GM19035 (cell line): Measurements from ENCODE around the gene ZMPSTE24.

Experiments used
- ATAC-seq: cut with Tn5 transposase; IDR thresholded peaks from one replicate; pipeline ENCODE4 v1.9.1; 2021; ENCODE audit not compliant: unreplicated experiment

The ZMPSTE24 gene

DNA sequence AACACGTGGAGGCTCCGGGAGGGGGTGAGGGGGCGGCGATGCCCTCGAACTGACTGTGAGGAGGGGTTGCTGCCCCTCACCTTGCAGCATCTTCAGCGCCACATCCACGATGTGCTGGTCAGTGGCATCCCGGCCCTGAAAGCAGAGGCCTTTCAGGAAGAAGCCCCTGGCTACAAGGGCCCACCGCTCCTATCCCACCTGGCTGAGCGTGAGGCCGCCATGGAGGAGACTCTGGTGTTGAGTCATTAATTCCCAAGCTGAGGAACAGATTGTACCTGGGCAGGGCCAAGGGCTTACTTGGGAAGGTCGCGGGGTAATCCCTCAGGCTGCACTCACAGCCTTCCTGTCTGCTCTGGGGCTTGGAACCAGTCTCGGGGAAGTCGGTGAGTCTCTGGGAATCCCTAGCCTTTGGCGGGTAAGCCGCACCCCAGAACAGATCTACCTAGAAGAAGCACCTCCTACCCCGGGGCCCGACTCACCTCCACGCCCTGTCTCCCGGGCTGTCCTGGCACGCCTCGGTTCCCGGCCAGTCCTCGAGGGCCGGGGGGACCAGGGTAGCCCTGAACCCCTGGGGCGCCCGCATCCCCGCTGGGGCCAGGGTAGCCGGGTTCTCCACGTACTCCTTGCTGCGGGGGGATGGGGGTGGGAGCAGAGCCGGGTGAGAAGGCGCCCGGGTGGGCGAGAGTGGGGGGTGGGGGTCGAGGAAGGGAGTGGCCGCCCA is 45.2 kb downstream of the ZMPSTE24 start:
- ATAC-seq, result no peak

DNA sequence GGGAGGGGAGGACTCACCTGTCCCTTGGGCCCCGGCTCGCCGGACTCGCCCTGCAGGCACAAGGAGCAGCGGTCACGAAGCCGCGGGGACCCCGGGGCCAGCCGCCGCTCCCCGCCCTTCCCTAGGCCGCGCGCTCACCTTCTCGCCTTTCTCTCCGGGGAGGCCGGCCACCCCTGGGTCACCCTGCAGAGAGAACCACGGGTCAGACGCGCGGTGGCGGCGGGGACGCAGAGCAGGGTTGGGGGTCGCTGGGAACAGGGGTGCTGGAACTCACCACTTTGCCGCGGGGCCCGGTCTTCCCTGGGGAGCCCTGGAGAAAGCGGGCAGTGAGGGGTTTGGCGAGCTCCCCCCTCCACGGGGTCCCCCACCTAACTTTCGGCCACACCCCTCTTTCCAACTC is 45.8 kb downstream of the ZMPSTE24 start:
- ATAC-seq, result no peak

DNA sequence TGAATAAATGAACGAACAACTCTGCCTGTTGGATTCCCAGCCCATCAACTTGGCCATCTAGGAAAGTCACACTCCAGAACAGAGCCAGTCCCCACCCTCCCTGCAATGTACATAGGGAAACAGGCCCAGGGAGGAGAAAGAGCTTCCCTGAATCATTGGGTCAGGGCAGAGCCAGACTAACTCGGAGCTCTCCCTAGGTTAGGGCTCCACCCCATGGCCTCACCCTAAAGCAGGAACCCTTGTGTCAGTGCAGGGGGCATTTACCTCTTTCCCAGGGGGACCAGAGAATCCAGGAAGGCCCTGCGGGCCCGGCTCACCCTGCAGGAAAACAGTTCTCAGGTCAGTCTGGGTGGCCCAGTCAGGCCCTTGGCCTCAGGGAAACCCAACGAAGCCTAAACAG is 47.4 kb downstream of the ZMPSTE24 start:
- ATAC-seq, result no peak

DNA sequence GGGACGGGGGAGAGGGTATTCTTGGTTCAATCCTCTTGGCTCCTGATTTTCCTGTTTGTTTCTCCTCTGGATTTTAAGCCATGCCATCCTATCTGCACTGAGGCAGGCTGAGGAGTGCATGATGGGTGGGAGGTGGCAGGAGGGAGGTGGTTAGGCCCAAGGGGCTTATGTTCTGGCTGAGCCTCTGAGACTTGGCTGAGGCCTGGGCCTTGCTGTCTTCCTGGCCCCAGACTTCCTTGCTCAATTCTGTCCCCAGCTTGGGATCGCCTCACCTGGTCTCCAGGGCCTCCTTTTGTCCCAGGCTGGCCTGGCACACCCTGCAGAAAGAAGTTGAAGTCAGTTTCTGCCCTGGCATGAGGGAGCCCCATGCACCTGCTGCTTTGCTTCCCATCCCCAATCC is 47.8 kb downstream of the ZMPSTE24 start:
- ATAC-seq, result no peak

DNA sequence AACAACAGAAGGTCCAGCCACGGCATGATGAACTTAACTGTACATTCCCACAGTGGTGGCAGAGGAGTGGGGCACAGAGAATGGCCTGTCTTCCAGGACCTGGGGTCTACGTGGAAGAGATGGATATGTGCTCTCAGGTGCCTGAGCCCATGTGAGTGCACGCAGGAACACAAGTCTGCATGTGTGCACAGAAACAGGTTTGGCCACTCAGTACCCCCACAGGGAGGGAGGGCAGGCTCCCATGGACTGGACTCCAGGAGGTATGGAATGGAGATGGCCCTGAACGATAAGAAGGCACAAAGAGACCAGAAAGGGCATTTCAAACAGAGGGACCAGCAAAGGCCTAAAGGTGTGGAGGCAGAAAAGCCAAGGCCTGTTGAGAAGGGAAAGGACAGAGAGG is 48.3 kb downstream of the ZMPSTE24 start:
- no peak for ATAC-seq

DNA sequence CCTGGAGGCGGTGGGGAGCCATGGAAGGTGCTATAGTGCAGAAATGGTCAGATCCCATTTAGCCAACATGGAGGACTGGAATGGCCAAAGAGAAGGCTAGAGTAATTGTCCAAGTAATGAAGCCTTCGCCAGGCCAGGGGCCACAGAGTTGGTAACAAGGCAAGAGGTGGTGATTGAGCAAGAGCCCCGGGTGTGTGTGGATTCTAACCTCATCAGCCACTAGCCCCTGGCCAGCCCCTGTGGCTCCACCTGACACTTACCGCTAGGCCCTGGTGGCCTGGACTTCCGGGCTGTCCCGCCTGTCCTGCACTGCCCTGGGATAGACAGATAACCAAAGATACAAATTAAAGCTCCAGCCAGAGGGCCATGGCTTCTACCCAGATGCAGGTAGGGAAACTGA is 49.1 kb downstream of the ZMPSTE24 start:
- no peak for ATAC-seq

DNA sequence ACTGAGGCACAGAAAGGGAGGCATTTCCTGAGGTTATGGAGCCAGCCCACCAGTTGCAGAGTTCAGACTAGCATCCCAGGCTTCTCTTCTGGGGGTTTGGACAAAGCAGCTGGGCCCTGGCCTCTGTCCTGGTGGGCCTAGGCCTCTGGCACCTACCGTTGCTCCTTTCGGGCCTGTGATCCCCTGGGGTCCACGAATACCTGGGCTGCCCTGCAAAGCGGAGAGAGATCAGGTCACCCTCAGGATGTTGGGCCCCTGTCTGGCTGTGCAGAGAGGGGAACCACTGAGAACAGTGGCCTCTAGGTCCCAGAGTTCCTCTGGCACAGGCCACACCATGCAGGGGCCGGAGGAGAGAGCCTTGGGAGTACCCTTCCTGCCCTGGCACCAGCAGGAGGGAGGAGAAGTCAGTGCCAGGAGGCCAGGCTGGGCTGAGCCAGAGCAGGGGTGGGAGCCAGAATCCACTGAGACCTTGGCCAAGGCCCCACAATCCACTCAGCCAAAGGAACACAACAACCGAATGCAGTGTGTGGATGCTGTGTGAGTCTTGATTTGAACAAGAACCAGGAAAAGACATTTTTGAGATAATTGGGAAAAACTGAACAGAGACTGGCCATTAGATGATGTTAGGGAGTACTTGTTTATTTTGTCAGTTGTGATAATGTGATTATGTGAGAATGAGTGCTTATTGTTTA is 50.1 kb downstream of the ZMPSTE24 start:
- ATAC-seq, result no peak

DNA sequence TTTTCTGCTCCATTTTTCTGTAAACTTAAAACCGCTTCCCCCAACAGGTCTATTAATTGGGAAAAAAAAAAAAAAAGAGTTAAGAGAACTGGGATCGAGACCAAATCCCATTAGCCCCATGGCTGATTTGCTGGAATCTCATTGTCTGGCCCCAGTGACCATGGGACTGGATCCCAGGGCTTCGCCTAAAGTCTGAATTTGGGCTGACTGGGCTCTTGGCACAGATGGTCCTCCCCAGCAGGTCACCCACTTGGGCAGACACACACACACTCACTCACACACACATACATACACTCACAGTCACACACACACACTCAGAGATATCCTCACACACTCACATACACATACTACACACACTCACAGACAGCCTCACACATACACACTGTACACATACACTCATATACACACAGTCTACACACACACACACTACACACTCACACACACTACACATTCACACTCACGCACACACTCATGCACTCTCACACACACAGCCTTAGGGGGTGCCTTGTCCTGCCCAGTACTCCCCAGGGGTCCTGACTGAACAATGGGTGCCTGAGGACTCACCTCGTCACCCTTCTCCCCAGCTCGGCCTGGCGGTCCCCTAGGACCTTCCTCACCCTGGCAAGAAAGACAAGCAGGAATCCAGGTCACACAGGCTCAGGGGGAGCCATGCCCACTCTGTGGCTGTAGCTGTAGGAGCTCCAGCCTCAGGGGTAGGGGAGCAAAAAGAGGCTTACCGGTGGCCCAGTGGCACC is 51.5 kb downstream of the ZMPSTE24 start:
- no peak for ATAC-seq

DNA sequence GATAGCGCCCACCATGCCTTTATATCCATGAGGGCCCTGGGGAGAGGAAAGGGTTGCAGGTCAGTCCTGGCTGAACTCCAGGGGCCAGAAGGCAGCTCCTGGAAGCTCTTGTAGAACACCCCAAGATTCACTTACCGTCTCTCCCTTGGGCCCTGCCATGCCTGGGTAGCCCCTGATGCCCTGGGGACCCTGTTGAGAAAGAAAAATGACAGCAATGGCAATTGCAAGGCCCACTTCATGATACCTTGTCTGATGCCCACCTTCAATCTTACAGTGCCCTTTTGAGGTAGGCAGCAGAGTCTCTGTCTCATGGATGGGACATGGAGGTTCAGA is 52.1 kb downstream of the ZMPSTE24 start:
- ATAC-seq, result no peak

DNA sequence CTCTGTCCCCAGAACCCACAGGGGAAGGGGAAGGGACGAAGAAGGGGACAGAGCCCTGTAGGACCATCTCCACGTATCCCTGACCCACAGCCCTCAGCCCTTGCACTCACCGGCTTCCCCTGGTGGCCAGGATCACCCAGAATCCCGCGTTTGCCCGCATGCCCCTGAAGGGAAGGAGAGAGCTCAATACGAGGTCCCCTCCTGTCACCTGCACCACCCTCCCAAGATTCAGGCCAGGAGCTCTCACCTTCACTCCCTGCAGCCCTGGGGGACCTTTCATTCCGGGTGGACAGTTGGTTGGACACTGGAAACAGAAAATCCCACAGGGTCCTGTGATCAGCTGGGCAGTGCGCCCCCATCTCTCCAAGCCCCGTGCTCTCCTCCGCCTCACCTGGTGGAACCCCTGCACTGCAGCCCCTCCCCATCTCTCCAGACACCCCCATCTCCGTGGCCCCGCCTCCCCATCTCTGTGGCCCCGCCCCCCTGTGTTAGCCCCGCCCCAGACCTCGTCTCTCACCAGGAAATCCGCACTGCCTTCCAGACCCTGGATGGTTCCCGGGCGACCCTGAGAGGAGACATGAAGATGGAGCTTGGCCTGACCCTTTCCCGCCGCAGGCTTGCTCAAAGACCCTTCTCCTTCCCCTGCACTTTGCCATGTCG is 53.1 kb downstream of the ZMPSTE24 start:
- ATAC-seq, result no peak

DNA sequence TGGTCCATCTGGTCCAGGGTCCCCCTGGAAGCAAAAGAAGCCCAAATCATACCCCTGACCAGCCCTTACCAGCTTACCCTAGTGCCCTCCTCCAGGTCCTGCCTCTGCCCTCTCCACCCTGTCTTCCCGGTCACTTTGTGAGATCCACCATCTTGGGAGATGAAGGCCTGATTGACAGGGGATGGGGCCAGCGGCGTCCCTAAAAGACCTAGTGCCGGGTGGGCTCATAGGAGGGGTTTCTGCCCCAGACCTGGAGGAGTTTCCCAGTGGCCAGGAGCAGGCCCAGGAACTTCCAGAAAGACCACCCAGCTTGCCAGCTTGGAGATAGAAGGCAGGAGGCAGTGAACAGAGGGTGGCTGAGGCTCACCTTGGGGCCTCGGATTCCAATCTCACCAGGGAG is 53.7 kb downstream of the ZMPSTE24 start:
- ATAC-seq, result no peak

DNA sequence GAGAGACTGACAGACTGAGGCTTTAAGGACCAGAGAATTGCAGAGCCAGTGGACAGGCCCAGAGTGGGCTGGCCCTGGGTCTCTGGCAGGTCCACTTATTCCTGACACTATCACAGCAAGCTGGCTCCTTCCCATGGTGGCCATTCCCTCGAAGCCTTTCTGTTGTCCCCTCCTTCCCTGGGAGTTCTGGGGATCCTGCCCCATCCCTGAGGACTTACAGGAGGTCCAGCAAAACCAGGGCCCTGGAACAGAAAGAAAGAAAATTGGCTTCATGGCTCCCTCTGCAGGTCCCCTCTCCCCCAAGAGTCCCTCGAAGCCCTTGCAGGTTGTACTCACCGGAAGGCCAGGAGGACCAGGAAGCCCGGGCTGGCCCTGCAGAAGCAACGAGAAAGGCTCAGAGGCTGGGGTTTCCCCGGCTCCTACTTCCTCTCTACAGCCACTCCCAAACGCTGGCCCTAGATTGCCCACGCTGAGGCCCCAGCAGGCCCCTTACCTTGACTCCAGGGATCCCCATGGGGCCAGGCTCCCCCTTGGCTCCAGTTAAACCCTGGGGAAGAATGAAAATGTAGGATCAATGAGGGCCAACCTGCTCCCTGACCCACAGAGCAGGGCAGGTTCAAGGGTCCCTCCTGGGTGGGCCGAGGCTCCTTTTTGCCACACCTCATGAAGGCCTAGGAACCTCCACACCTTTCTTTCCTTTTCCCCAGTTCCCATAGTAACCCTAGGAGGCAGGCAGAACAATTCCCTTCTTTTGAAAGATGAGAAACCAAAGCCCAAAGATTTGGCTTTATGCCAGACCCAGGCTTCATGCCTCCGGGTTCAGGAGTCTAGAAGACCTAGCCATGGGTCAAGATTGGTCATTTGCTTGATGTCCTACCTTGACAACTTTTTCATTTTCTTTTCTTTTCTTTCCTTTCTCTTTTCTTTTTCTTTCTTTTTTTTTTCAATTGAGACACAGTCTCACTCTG is 54.5 kb downstream of the ZMPSTE24 start:
- peak; percentile 49 for ATAC-seq

DNA sequence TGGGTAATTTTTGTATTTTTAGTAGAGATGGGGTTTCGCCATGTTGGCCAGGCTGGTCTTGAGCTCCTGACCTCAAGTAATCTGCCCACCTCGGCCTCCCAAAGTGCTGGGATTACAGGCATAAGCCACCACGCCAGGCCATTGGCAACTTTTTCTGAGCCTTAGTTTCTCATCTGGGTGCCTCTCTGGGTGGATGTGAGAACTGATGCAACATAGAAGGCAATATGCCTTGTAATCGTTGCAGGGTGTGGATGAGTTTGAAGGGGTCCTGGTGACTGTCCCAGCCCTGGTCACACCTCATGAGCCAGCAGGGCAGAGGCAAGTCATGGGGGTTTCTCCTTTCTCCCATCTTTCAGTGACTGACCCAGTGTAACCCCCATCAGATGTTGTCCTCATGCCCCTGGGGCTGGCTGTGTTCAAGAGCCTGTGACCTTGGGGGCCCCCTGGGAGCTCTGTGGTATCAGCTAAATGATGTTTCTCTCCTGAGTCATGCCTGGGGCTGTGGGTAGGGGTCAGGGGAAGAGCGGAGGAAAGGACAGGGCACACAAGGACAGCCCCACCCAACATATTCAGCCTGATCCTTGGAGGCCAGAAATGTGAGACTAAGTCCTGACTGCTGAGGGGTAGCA is 55.4 kb downstream of the ZMPSTE24 start:
- no peak for ATAC-seq

DNA sequence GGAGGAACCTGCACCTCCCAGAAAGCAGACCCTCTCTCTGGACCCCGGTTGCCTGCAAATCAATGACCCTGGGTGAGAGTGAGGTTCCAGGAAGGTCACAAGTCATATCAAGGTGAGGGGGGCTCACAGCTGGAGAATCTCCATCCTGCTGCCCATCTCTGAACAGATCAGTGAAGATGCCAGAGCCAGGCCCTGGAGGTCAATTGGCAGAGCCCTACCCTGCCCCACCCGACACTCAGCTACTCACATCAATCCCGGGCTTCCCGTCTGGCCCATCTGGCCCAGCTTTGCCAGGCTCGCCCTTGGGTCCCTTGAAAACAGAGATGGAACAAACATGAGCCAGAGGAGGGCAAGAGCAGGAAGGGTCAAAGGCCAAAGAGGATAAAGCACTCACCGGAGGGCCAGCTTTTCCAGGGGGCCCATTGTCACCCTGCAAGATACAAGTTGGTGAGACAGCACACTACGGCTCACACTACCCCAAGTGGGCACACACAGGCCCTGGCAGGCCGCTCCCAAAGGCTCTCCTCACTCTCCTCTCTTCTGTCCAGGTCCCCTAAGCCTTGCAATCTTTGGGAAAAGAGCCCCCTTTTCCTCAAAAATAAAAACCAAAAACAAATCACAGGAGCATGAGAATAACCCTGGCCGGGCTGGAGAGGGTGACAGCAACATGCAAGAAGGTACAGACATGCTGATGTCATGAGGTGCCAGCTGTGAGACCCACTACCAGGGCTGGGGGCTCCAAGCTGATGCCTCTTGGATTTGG is 56.1 kb downstream of the ZMPSTE24 start:
- ATAC-seq, result no peak

DNA sequence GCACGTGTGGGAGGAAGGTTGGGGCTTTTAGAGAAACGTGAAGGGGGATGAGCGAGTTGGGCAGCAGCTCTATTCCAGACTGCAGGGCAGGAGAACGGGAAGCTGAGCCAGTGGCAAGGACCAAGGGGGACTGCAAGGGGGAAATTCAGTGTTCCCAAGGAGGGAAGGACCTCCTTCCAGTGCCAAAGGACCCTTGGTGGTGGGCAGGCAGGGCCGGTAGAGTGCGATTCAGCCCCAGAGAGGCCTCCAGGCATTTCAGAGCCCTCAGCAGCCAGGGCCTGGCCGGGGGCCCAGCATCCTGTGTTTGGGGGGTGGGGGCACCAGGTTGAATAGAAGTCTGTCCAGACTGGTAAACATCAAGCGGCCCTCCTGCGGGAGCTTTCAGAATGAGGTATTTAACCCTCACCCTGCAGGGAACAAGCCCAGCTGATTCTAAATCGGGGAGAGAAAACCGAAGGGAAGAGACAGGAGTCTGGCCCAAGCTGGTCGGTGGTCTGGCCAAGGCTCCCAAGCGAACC is 56.7 kb downstream of the ZMPSTE24 start:
- no peak for ATAC-seq

DNA sequence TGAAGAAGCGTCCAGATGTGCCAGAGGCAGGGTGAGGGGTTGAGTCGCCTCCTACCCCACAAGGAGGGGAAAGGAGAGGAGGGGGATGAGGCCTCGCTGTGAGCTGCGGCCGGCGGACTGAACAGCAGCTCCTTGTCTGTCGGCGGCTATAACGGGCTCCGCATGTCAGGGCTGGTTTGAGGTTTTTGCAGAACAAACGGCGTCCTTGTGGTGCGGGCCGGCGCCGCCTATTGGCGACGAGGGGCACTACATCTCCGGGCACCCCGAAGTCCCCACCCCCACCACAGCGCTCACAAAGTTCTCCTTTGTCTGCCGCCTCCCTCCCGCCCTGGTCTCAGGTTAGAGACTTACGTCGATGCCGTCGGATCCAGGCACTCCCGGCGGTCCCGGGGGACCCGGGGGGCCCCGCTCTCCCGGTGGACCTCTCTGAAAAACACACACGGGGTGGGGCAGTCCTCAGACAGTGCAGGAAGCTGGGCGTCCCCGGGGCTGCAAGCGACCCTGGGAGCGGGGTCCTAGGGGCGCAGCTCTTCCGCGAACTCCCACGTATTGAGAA is 57.3 kb downstream of the ZMPSTE24 start:
- ATAC-seq, result peak; percentile 42

DNA sequence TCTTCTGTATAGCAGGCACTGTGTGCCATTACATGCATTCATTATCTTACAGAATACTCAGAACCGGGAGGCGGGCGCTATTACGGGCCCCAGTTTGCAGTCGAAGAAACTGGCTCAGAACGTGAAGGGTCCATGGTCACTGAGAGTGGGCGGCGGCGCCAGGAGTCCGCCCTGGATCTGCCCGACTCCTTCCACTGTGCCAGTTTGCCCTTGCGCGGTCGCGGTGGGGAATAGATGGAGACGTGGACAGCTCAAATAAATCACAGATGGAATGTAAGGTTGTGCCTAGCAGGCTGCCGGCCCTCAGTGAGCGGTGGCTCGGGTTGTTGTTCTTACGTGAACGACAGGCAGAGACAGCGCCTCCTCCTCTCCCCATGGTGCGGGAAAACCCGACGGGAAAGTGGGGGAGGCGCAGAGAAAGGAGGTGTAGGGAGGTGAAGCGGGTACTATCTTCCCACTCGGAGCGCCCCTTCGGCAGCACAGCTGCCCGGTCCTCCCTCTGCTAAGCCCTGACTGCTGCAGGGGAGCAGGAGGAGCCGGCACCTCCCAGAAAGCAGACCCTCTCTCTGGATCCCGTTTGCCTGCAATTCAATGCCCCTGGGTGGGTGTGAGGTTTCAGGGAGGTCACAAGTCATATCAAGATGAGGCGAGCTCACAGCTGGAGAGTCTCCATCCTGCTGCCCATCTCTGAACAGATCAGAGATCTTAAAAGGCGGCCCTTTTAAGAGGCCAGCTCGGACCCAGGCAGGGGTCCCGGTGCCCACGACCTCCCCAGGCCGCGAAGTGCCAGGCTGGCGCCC is 58.0 kb downstream of the ZMPSTE24 start:
- no peak for ATAC-seq
